ENCODE results near the gene CAMSAP3. TPM values are rescaled to one million over a fixed set of nuclear protein-coding genes. Genes with fewer than 3 reads are reported as not detected.

Gene CAMSAP3
- total RNA-seq, 1 donor = not detected

GRCh38 chr19:7578127-7578526 lies 17.5 kb upstream of the CAMSAP3 start:
- no peak overlapping the region for H3K4me2 ChIP-seq (ENCODE audit: insufficient read depth, low read length)
- no peaks in the 10 kb centered on the region for H3K4me1 ChIP-seq (ENCODE audit: insufficient read depth, low read length)
- no peaks in the 10 kb centered on the region for H4K20me1 ChIP-seq (ENCODE audit: insufficient read depth, low read length)
- H3K4me3 ChIP-seq (ENCODE audit: insufficient read depth, low read length) = no peak overlapping the region
- H3K36me3 ChIP-seq (ENCODE audit: insufficient read depth, low read length) = no peaks in the 10 kb centered on the region
- no peak for DNase-seq (ENCODE audit: insufficient read length, low spot score, missing footprints)
- TF ChIP-seq CTCF (IDR thresholded peaks at IDR 0.05; ENCODE audit: extremely low read depth, low read depth, low read length) = no peak
- H3K27ac ChIP-seq (ENCODE audit: low read depth, low read length) = no peak overlapping the region
- no peaks in the 10 kb centered on the region for H3K79me2 ChIP-seq (ENCODE audit: insufficient read depth, low read length)
- no peak overlapping the region for H2AFZ ChIP-seq (ENCODE audit: low read length)
- no peaks in the 10 kb centered on the region for H3K27me3 ChIP-seq (ENCODE audit: insufficient read depth, low read length)
- no peaks in the 10 kb centered on the region for H3K9me3 ChIP-seq (ENCODE audit: low read depth, low read length)

GRCh38 chr19:7579182-7579581 lies 16.5 kb upstream of the CAMSAP3 start:
- no peak for TF ChIP-seq CTCF (IDR thresholded peaks at IDR 0.05; ENCODE audit: extremely low read depth, low read depth, low read length)
- Histone ChIP-seq H3K27me3 (ENCODE audit: insufficient read depth, low read length) (no peaks in the 10 kb centered on the region), H3K9me3 (ENCODE audit: low read depth, low read length) (no peaks in the 10 kb centered on the region), H3K4me2 (ENCODE audit: insufficient read depth, low read length) (no peak overlapping the region), H3K36me3 (ENCODE audit: insufficient read depth, low read length) (no peaks in the 10 kb centered on the region), H3K79me2 (ENCODE audit: insufficient read depth, low read length) (no peaks in the 10 kb centered on the region), H3K27ac (ENCODE audit: low read depth, low read length) (no peak overlapping the region), H3K4me1 (ENCODE audit: insufficient read depth, low read length) (no peaks in the 10 kb centered on the region), H3K4me3 (ENCODE audit: insufficient read depth, low read length) (no peak overlapping the region), H2AFZ (ENCODE audit: low read length) (no peak overlapping the region), H4K20me1 (ENCODE audit: insufficient read depth, low read length) (no peaks in the 10 kb centered on the region)
- DNase-seq (ENCODE audit: insufficient read length, low spot score, missing footprints) = peak; percentile 23

- no peak overlapping the region for H3K4me2 ChIP-seq (ENCODE audit: insufficient read depth, low read length)
- no peaks in the 10 kb centered on the region for H3K36me3 ChIP-seq (ENCODE audit: insufficient read depth, low read length)
- no peaks in the 10 kb centered on the region for H4K20me1 ChIP-seq (ENCODE audit: insufficient read depth, low read length)
- H3K4me1 ChIP-seq (ENCODE audit: insufficient read depth, low read length) = no peaks in the 10 kb centered on the region
- no peaks in the 10 kb centered on the region for H3K9me3 ChIP-seq (ENCODE audit: low read depth, low read length)
- no peaks in the 10 kb centered on the region for H3K27me3 ChIP-seq (ENCODE audit: insufficient read depth, low read length)
- H3K4me3 ChIP-seq (ENCODE audit: insufficient read depth, low read length) = no peak overlapping the region
- DNase-seq (ENCODE audit: insufficient read length, low spot score, missing footprints) = no peak
- no peaks in the 10 kb centered on the region for H3K79me2 ChIP-seq (ENCODE audit: insufficient read depth, low read length)
- no peak for TF ChIP-seq CTCF (IDR thresholded peaks at IDR 0.05; ENCODE audit: extremely low read depth, low read depth, low read length)
- no peak overlapping the region for H3K27ac ChIP-seq (ENCODE audit: low read depth, low read length)
- no peak overlapping the region for H2AFZ ChIP-seq (ENCODE audit: low read length)
These were observed 13.2 kb upstream of the CAMSAP3 start for GRCh38 chr19:7582446-7582845.

- H3K27ac ChIP-seq (ENCODE audit: low read depth, low read length) = no peak overlapping the region
- H2AFZ ChIP-seq (ENCODE audit: low read length) = no peak overlapping the region
- peaks cover 4% of the 10 kb centered on the region for H3K27me3 ChIP-seq (ENCODE audit: insufficient read depth, low read length)
- H3K4me2 ChIP-seq (ENCODE audit: insufficient read depth, low read length) = no peak overlapping the region
- H3K79me2 ChIP-seq (ENCODE audit: insufficient read depth, low read length) = no peaks in the 10 kb centered on the region
- no peak overlapping the region for H3K4me3 ChIP-seq (ENCODE audit: insufficient read depth, low read length)
- no peaks in the 10 kb centered on the region for H3K9me3 ChIP-seq (ENCODE audit: low read depth, low read length)
- DNase-seq (ENCODE audit: insufficient read length, low spot score, missing footprints) = no peak
- no peaks in the 10 kb centered on the region for H4K20me1 ChIP-seq (ENCODE audit: insufficient read depth, low read length)
- H3K4me1 ChIP-seq (ENCODE audit: insufficient read depth, low read length) = no peaks in the 10 kb centered on the region
- no peaks in the 10 kb centered on the region for H3K36me3 ChIP-seq (ENCODE audit: insufficient read depth, low read length)
- no peak for TF ChIP-seq CTCF (IDR thresholded peaks at IDR 0.05; ENCODE audit: extremely low read depth, low read depth, low read length)
These were observed 5.8 kb upstream of the CAMSAP3 start for GRCh38 chr19:7589822-7590221.

Data from osteoblast (primary cell).